Vagina (tissue), 2 donors: ENCODE results near the gene MAD2L1BP. TPM values are rescaled to one million over a fixed set of nuclear protein-coding genes. Genes with fewer than 3 reads are reported as not detected.
A peak's percentile ranks its signal among the peaks of the same experiment; 100 is the strongest.

Source experiments
- DNase-seq, 2 donors: peaks; one replicate each; pipeline ENCODE4 v3.0.0-alpha.2; 2017; ENCODE audit errors: extremely low spot score in 2 of 2
- H3K27ac ChIP-seq: fragments of 200-600 bp; sonication (generic); one replicate; pipeline ENCODE4 v1.5.1; 2019
- H3K27me3 ChIP-seq: fragments of 200-600 bp; sonication (generic); one replicate; pipeline ENCODE4 v1.5.1; 2019
- H3K36me3 ChIP-seq, 2 donors: fragments of 200-600 bp; sonication (generic); one replicate each; pipeline ENCODE4 v1.5.1; 2017 to 2019
- H3K4me1 ChIP-seq: fragments of 200-600 bp; sonication (generic); one replicate; pipeline ENCODE4 v1.5.1; 2019
- H3K4me3 ChIP-seq, 2 donors: fragments of 200-600 bp; sonication (generic); 1 replicate in 1 of 2; 2 replicates in 1 of 2; pipeline ENCODE4 v1.5.1; 2016 to 2019
- H3K9me3 ChIP-seq: fragments of 200-600 bp; sonication (generic); one replicate; pipeline ENCODE4 v1.5.1; 2019
- POLR2A ChIP-seq, 2 donors: fragments of 450-650 bp; IDR thresholded peaks; one replicate each; pipeline ENCODE4 v1.6.1; 2017; ENCODE audit warnings: antibody characterized with exemption in 2 of 2, mild to moderate bottlenecking in 2 of 2, moderate library complexity in 2 of 2
- POLR2AphosphoS5 ChIP-seq, 2 donors: sonication (generic); formaldehyde crosslinking; IDR thresholded peaks; one replicate each; pipeline ENCODE4 v1.9.0; 2017; ENCODE audit warnings: antibody characterized with exemption in 2 of 2, mild to moderate bottlenecking in 2 of 2, low read depth in 1 of 2; ENCODE audit not compliant: insufficient read depth in 1 of 2
- intact Hi-C: fragments of 100-400 bp; cut with DNase I; formaldehyde crosslinking; loops from one replicate; pipeline ENCODE4 v1.15.1; 2023
- total RNA-seq: library from RNA; depleted of rRNA; stranded (reverse); fragments of >200 nt; gene quantifications from one replicate; pipeline ENCODE4 v1.2.3, GENCODE V29; 2016
- TF ChIP-seq, protein P1 (sequence below), 3 experiments: fragments of 450-650 bp in 2 of 3; fragments of 200-600 bp in 1 of 3; sonication (generic) in 1 of 3; IDR thresholded peaks; one replicate each; pipeline ENCODE4 v1.5.1; 2017 to 2019; ENCODE audit warnings: antibody characterized with exemption in 3 of 3, mild to moderate bottlenecking in 2 of 3, moderate library complexity in 2 of 3

Gene MAD2L1BP
- total RNA-seq, 1 donor from 2014 or later, result 58.4 TPM

DNA sequence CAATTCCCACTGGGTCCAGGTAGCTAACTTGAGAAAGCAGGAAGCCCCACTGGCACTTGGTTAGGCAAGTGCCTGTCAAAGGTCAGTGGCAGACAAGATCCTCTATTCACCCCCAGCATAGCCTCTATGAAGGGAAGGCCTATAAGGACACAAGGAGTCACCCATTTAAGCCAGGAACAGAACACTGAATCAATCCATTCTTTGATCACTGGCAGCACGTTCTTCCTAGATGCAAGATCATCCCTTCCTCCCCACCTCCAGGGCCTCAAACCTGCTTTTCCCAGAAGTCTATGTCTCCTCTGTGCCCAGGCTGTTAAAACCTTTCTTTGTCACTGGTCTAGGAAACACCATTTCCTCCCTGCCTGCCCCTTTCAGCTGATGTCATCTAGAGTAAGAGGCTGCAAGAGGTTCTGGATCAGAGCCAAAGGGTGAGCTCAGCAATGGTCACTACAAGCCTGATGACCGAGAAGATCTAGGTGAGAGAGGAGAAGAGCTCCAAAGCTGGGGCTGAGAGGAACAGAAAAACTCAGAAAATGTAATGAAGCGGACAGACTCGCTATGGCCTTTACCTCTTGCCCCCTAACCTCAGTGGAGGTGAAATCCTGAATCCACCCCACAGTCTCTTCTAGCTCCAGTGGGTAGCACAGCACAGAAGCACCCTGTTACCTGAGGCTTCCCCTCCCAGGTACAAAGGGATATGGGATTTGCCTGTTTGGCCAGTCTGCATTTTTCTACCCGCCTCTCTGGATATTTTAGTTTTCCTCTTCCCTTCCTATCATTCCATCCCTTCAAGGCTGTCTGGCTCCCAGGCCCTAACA, 8.4 kb upstream of the MAD2L1BP start:
- no peaks in the 10 kb centered on the region for H3K9me3 ChIP-seq

DNA sequence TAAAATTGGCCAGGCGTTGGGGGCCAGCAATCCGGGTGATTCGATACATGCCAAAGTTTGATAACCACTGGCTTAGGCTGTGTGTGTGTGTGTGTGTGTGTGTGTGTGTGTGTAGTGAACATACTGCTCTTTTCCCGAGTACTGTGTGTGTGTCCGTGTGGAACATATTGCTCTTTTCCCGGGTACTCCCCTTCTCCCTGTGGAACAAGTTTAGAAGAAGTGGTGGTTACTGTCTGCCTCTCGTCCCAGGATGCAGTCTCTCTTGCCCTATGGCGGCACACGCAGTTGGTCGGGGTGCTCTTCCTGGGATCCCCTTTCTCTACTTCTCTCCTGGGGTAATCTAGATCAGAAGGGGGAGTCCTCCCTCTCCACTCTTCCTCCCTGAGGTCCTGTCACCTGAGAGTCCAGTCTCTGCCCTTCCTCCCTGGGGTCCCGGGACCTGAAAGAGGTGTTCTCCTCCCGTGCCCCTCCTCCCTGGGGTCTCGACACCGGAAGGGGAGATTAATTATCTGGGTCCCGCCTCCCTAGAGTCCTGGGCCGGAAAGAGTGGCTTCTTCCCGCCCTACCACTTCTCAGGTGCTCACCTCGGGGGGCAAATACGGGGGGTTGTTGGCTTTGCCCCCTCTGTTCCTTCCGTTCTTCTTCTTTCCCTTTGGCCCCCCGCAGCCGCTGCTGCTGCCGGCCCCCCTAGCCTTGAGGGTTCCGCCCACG, 7.1 kb upstream of the MAD2L1BP start:
- Histone ChIP-seq H3K4me3 (peak overlapping the region; percentile 91 to 94), H3K27me3 (no peaks in the 10 kb centered on the region), H3K4me1 (peaks cover 28% of the 10 kb centered on the region), H3K9me3 (no peaks in the 10 kb centered on the region), H3K27ac (peak overlapping the region; percentile 97), H3K36me3 (peaks cover 0 to 27% of the 10 kb centered on the region in 2 donors)
- TF ChIP-seq, protein P1, sequence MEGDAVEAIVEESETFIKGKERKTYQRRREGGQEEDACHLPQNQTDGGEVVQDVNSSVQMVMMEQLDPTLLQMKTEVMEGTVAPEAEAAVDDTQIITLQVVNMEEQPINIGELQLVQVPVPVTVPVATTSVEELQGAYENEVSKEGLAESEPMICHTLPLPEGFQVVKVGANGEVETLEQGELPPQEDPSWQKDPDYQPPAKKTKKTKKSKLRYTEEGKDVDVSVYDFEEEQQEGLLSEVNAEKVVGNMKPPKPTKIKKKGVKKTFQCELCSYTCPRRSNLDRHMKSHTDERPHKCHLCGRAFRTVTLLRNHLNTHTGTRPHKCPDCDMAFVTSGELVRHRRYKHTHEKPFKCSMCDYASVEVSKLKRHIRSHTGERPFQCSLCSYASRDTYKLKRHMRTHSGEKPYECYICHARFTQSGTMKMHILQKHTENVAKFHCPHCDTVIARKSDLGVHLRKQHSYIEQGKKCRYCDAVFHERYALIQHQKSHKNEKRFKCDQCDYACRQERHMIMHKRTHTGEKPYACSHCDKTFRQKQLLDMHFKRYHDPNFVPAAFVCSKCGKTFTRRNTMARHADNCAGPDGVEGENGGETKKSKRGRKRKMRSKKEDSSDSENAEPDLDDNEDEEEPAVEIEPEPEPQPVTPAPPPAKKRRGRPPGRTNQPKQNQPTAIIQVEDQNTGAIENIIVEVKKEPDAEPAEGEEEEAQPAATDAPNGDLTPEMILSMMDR (IDR thresholded peaks at IDR 0.05), result no peak
- no peak for TF ChIP-seq POLR2A (IDR thresholded peaks at IDR 0.05)
- TF ChIP-seq POLR2AphosphoS5 (IDR thresholded peaks at IDR 0.05; ENCODE audit: insufficient read depth in 1 of 2, low read depth in 1 of 2), result no peak
- intact Hi-C loops, result loop anchor here (5.0 kb wide), 1 partner anchor 144 kb away; the partner anchor contains the start of gene VEGFA
- DNase-seq, result no peak

More for the DNA sequence above, 8.4 kb upstream of the MAD2L1BP start:
- Histone ChIP-seq H3K27ac (peak overlapping the region; percentile 97), H3K4me1 (peaks cover 28% of the 10 kb centered on the region), H3K4me3 (peak overlapping the region; percentile 17 to 91), H3K36me3 (peaks cover 0 to 37% of the 10 kb centered on the region in 2 donors), H3K27me3 (no peaks in the 10 kb centered on the region)
- no peak for DNase-seq
- intact Hi-C loops, result loop anchor here (5.0 kb wide), 1 partner anchor 145 kb away; the partner anchor contains the start of gene VEGFA
- TF ChIP-seq POLR2A (IDR thresholded peaks at IDR 0.05) (no peak), POLR2AphosphoS5 (IDR thresholded peaks at IDR 0.05; ENCODE audit: insufficient read depth in 1 of 2, low read depth in 1 of 2) (peak in 1 of 2 donors; percentile 13)
- TF ChIP-seq, protein P1 (IDR thresholded peaks at IDR 0.05), result no peak

DNA sequence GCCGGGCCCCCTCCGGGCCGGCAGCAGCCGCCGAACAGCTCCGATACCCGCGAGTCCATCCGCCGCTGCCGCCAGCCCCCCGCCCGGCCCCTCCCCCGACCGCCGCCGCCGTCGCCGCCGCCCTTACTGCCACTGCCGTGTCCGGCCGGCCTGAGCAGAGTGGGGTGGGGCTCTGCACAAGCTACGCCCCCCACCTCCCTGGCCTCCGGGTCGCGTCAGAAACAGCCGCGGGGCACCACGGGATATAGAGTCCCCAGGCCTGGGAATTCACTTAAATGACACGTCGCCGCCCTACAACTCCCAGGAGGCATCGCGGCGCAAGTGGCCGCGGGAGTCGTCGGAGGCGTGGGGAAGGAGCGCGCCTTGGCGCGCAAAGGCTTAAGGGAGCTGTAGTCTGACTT, 6.5 kb upstream of the MAD2L1BP start, which contains the start of gene GTPBP2:
TSS of gene GTPBP2 (minus strand) at position 161 of the 401 bp plus-strand sequence. CDS start at position 59, 102 bp downstream.
- Histone ChIP-seq H3K4me3 (peak within 1 kb of the TSS; percentile 91 to 94), H3K27ac (peak within 1 kb of the TSS; percentile 99), H3K36me3 (peaks cover 0 to 21% of the 10 kb centered on the region in 2 donors), H3K27me3 (no peaks in the 10 kb centered on the region), H3K4me1 (peaks cover 28% of the 10 kb centered on the region), H3K9me3 (no peaks in the 10 kb centered on the region)
- intact Hi-C loops, result loop anchor here (5.0 kb wide), 1 partner anchor 143 kb away; the partner anchor contains the start of gene VEGFA
- DNase-seq, result peak; percentile 99 to 100
- TF ChIP-seq POLR2AphosphoS5 (IDR thresholded peaks at IDR 0.05; ENCODE audit: insufficient read depth in 1 of 2, low read depth in 1 of 2), result peak in 1 of 2 donors; percentile 94
- TF ChIP-seq POLR2A (IDR thresholded peaks at IDR 0.05), result peak in 1 of 2 donors; percentile 32
- TF ChIP-seq, protein P1 (IDR thresholded peaks at IDR 0.05), result no peak

DNA sequence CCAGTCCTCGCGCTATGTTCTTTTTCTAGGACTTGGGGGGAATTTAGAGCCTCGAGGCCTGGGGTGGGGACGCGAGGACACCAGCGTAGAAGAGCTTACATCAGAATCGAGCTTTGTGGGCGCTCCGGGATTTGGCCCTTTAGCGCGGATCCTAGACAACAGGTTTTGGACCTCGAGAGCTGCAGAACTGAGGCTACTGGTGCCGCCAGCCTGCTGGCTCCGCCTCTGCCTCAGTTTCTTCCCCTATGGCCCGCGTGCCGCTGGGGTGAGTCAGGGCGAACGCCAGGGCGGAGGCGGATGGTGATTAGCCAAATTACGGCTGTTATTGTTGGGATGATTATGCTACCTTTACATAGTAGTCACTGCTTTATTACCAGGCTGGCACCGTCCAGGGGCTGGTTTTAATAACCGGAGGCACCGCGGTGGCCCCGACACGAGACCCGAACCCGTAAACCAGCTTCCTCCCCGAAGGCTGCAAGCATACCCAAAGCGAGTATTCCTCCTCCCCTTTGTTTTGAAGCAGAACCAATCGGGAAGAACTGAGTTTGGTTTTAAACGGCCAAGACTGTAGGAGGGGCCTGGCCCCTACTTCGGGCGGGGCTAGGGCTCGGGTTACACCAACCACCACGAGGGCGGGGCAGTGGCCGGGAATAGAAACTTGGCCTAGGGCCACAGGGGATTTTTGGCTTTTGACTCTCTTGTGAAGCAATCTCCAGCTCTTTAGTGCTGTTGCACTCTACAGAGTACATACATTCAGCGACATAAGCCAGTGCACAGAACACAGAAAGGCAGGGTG, 5.9 kb upstream of the MAD2L1BP start:
- DNase-seq, result peak in 1 of 2 donors; percentile 98
- no peaks in the 10 kb centered on the region for H3K27me3 ChIP-seq
- peak in 1 of 2 donors; percentile 86 for TF ChIP-seq POLR2A (IDR thresholded peaks at IDR 0.05)
- TF ChIP-seq, protein P1 (IDR thresholded peaks at IDR 0.05), result no peak
- peak; percentile 93 to 94 for TF ChIP-seq POLR2AphosphoS5 (IDR thresholded peaks at IDR 0.05; ENCODE audit: insufficient read depth in 1 of 2, low read depth in 1 of 2)
- peak overlapping the region; percentile 91 to 94 for H3K4me3 ChIP-seq
- H3K9me3 ChIP-seq, result no peaks in the 10 kb centered on the region
- H3K4me1 ChIP-seq, result peaks cover 28% of the 10 kb centered on the region
- peak overlapping the region; percentile 99 for H3K27ac ChIP-seq
- H3K36me3 ChIP-seq, result peaks cover 0 to 15% of the 10 kb centered on the region in 2 donors
- intact Hi-C loops, result loop anchor here (5.0 kb wide), 1 partner anchor 143 kb away; the partner anchor contains the start of gene VEGFA
